GM12891 (cell line): ENCODE measurements around the gene MRPL1.

Experiments used
- POLR2A ChIP-seq: IDR thresholded peaks from 2 replicates; pipeline ENCODE4 v1.6.1; 2011; ENCODE audit warnings: low read depth, low read length, control low read depth
- POLR2AphosphoS5 ChIP-seq: IDR thresholded peaks from 2 replicates; pipeline ENCODE4 v1.6.1; 2011; ENCODE audit warnings: low read depth, low read length, control low read depth
- POU2F2 ChIP-seq: IDR thresholded peaks from 2 replicates; pipeline ENCODE4 v1.6.1; 2011; ENCODE audit warnings: low read depth, mild to moderate bottlenecking, control low read depth, low read length, moderate library complexity
- TAF1 ChIP-seq: IDR thresholded peaks from 2 replicates; pipeline ENCODE4 v1.6.1; 2011; ENCODE audit warnings: low read depth, low read length, control low read depth

GRCh38 chr4:77920371-77920770 is 57.7 kb downstream of the MRPL1 start:
- TF ChIP-seq POLR2A (no peak), POU2F2 (no peak), POLR2AphosphoS5 (no peak), TAF1 (no peak)
